SK-N-SH (cell line): ENCODE results near the gene GRAMD1B.

Experiments used
- CTCF ChIP-seq: fragments of 200-600 bp; sonication (generic); IDR thresholded peaks from 2 replicates; pipeline ENCODE4 v1.6.1; 2017; ENCODE audit warnings: antibody characterized with exemption, mild to moderate bottlenecking, moderate library complexity
- MXI1 ChIP-seq: IDR thresholded peaks from 2 replicates; pipeline ENCODE4 v1.6.1; 2012; ENCODE audit warnings: mild to moderate bottlenecking, low read depth, low read length, improper control_type of control experiment
- NRF1 ChIP-seq: IDR thresholded peaks from 2 replicates; pipeline ENCODE4 v1.6.1; 2012; ENCODE audit warnings: low read depth, mild to moderate bottlenecking, low read length
- POLR2AphosphoS5 ChIP-seq: IDR thresholded peaks from 2 replicates; pipeline ENCODE4 v1.6.1; 2012; ENCODE audit warnings: low read depth, low read length
- TEAD4 ChIP-seq: IDR thresholded peaks from 2 replicates; pipeline ENCODE4 v1.4.0; 2012; ENCODE audit warnings: mild to moderate bottlenecking, borderline replicate concordance; ENCODE audit not compliant: insufficient read depth
- YY1 ChIP-seq: IDR thresholded peaks from 2 replicates; pipeline ENCODE4 v1.4.0; 2012; ENCODE audit warnings: low read depth, mild to moderate bottlenecking

GRCh38 chr11:123469089-123469488 is 39.0 kb downstream of the GRAMD1B start:
- TF ChIP-seq YY1 (no peak), CTCF (no peak), POLR2AphosphoS5 (no peak), MXI1 (no peak), NRF1 (no peak), TEAD4 (no peak)
